Body of pancreas (tissue), 4 donors: ENCODE measurements around the gene USP32.

Source experiments
- POLR2A ChIP-seq, 3 donors: fragments of 450-650 bp; IDR thresholded peaks; one replicate each; pipeline ENCODE4 v1.6.1; 2016; ENCODE audit warnings: antibody characterized with exemption in 3 of 3, mild to moderate bottlenecking in 2 of 3
- TF ChIP-seq, protein P1 (sequence below), 7 experiments: fragments of 450-650 bp in 4 of 7; fragments of 200-600 bp in 3 of 7; sonication (generic) in 3 of 7; IDR thresholded peaks; one replicate each; pipeline ENCODE4 v1.5.1; 2016 to 2019; ENCODE audit warnings: antibody characterized with exemption in 7 of 7

DNA sequence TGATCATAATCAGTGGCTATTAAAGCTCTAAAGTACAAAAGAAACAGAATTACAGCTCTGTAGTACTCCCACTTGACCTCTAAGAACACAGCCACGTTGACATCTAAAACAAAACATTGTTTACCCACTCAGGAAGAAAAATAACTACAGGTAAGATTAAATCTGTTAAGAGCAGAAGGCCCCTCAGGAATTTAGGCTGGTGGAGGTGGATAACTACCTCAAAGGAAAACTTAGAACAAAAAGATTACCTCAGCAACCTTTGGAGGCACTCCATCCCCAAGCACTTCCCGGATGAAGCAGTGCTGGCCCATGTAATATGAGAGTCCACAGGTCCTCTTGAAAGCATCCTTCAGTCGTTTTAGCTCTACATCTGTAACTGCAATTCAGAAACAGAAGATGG is 46.7 kb downstream of the USP32 start:
- TF ChIP-seq, protein P1, sequence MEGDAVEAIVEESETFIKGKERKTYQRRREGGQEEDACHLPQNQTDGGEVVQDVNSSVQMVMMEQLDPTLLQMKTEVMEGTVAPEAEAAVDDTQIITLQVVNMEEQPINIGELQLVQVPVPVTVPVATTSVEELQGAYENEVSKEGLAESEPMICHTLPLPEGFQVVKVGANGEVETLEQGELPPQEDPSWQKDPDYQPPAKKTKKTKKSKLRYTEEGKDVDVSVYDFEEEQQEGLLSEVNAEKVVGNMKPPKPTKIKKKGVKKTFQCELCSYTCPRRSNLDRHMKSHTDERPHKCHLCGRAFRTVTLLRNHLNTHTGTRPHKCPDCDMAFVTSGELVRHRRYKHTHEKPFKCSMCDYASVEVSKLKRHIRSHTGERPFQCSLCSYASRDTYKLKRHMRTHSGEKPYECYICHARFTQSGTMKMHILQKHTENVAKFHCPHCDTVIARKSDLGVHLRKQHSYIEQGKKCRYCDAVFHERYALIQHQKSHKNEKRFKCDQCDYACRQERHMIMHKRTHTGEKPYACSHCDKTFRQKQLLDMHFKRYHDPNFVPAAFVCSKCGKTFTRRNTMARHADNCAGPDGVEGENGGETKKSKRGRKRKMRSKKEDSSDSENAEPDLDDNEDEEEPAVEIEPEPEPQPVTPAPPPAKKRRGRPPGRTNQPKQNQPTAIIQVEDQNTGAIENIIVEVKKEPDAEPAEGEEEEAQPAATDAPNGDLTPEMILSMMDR (IDR thresholded peaks at IDR 0.05), result no peak
- TF ChIP-seq POLR2A (IDR thresholded peaks at IDR 0.05), result no peak
